KMS-11 (cell line): ENCODE results near the gene BCAR3.
"Not testable (repeated sequence)": the region's sequence is repeated elsewhere in the genome, so short reads cannot be mapped to it uniquely, and the experiment has no call there.

ENCODE experiments used
- H2AFZ ChIP-seq: fragments of 200-600 bp; sonication (generic); 2 replicates; pipeline ENCODE4 v1.6.1; 2016; ENCODE audit warnings: antibody characterized with exemption, mixed run types, low read depth
- H3K27ac ChIP-seq: fragments of 200-600 bp; sonication (generic); 2 replicates; pipeline ENCODE4 v1.6.1; 2016; ENCODE audit warnings: mild to moderate bottlenecking, mixed run types
- H3K27me3 ChIP-seq: fragments of 200-600 bp; sonication (generic); 2 replicates; pipeline ENCODE4 v1.6.1; 2017; ENCODE audit warnings: mild to moderate bottlenecking, low read depth, mixed run types, moderate library complexity; ENCODE audit not compliant: insufficient read depth
- H3K36me3 ChIP-seq: fragments of 200-600 bp; sonication (generic); 2 replicates; pipeline ENCODE4 v1.6.1; 2017; ENCODE audit warnings: mild to moderate bottlenecking, mixed run types; ENCODE audit not compliant: insufficient read depth
- H3K4me1 ChIP-seq: fragments of 200-600 bp; sonication (generic); 2 replicates; pipeline ENCODE4 v1.6.1; 2016; ENCODE audit warnings: mild to moderate bottlenecking, low read depth, mixed run types; ENCODE audit not compliant: poor library complexity, severe bottlenecking
- H3K4me2 ChIP-seq: fragments of 200-600 bp; sonication (generic); 2 replicates; pipeline ENCODE4 v1.7.0; 2016; ENCODE audit warnings: mild to moderate bottlenecking, mixed run types
- H3K4me3 ChIP-seq: fragments of 200-600 bp; sonication (generic); IDR thresholded peaks from 2 replicates; pipeline ENCODE4 v1.6.1; 2017; ENCODE audit warnings: low read depth, low read length, mixed read lengths; ENCODE audit not compliant: insufficient read depth
- H3K79me2 ChIP-seq: fragments of 200-600 bp; sonication (generic); 2 replicates; pipeline ENCODE4 v1.6.1; 2016; ENCODE audit warnings: low read depth, mixed run types; ENCODE audit not compliant: insufficient read depth
- H3K9ac ChIP-seq: fragments of 200-600 bp; sonication (generic); 2 replicates; pipeline ENCODE4 v1.6.1; 2016; ENCODE audit warnings: mild to moderate bottlenecking, mixed run types
- H4K20me1 ChIP-seq: fragments of 200-600 bp; sonication (generic); 2 replicates; pipeline ENCODE4 v1.6.1; 2016; ENCODE audit warnings: mild to moderate bottlenecking, mixed run types; ENCODE audit not compliant: insufficient read depth
- TF ChIP-seq, protein P1 (sequence below): fragments of 200-600 bp; sonication (generic); conservative IDR thresholded peaks from 2 replicates; pipeline ENCODE4 v1.6.1; 2017; ENCODE audit warnings: low read depth, mild to moderate bottlenecking, antibody characterized with exemption, low read length, moderate library complexity, mixed read lengths

The BCAR3 gene

DNA sequence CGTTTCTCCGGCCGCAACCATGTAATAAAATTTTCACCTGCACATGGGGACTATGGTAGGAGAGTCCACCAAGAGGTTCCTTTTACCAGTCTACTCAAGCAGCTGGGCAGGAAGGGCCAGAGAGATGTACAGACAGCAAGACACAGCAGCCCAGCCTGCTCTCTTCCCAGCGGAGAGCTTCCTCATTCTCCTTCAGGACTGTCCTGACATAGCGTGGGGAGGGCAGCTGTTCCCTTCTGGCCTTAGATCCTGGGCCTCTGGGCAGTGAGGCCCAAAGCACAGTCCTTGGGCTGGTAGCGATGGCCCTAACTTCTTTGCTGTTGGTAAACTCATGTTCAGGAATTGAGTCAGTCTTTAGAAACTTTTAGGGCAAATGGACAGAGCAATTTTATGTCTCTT is 89.1 kb downstream of the BCAR3 start:
- no peak overlapping the region for H2AFZ ChIP-seq
- no peaks in the 10 kb centered on the region for H4K20me1 ChIP-seq
- TF ChIP-seq, protein P1, sequence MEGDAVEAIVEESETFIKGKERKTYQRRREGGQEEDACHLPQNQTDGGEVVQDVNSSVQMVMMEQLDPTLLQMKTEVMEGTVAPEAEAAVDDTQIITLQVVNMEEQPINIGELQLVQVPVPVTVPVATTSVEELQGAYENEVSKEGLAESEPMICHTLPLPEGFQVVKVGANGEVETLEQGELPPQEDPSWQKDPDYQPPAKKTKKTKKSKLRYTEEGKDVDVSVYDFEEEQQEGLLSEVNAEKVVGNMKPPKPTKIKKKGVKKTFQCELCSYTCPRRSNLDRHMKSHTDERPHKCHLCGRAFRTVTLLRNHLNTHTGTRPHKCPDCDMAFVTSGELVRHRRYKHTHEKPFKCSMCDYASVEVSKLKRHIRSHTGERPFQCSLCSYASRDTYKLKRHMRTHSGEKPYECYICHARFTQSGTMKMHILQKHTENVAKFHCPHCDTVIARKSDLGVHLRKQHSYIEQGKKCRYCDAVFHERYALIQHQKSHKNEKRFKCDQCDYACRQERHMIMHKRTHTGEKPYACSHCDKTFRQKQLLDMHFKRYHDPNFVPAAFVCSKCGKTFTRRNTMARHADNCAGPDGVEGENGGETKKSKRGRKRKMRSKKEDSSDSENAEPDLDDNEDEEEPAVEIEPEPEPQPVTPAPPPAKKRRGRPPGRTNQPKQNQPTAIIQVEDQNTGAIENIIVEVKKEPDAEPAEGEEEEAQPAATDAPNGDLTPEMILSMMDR = no peak
- H3K36me3 ChIP-seq = no peaks in the 10 kb centered on the region
- no peaks in the 10 kb centered on the region for H3K4me1 ChIP-seq
- no peaks in the 10 kb centered on the region for H3K27me3 ChIP-seq
- no peaks in the 10 kb centered on the region for H3K79me2 ChIP-seq
- H3K4me3 ChIP-seq = no peak overlapping the region
- H3K4me2 ChIP-seq = no peak overlapping the region
- no peak overlapping the region for H3K9ac ChIP-seq
- H3K27ac ChIP-seq = no peak overlapping the region

DNA sequence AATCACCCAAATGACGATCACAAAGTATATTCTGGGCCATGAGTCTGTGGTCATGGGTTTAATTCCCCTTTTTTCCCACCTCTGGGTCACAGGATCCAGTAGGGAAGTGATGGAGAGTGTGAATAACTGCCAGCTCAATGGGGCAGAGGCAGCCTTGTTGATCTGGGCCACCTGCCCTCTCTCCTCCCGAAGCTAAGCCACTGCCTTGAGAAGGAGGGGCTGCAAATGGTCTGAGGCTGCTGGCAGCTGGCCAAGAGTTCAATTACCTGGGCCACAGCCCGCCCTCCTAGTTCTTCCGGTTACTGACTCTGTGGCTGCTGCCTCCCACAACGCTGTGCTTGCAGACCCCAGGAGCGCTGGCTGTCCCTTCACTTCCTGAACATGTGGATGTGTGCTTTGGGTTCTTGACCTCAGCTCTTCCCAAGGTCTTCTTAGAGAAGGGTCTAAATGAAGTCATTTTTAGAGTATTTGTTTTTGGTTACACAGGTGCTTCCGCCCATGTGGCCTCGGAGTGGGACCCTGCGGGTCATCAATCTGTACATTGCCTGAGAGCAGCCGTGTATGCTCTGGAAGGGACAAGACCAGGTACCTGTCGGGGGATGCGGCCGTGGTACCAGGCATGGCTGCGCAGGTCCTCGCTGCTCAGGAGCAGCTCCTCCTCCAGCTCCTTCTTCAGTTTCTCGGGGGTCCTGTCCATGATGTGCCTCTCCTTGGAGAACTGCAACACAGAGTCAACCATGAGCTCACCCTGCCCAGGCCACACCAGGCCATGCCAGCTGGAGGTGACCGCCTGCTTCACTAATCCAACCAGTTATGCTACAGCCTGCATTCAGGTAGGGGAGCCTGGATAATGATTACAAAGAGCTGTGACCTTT is 89.7 kb downstream of the BCAR3 start:
- no peak overlapping the region for H3K4me2 ChIP-seq
- no peak overlapping the region for H3K9ac ChIP-seq
- TF ChIP-seq, protein P1 = no peak
- no peaks in the 10 kb centered on the region for H3K79me2 ChIP-seq
- no peaks in the 10 kb centered on the region for H4K20me1 ChIP-seq
- no peak overlapping the region for H3K4me3 ChIP-seq
- no peaks in the 10 kb centered on the region for H3K27me3 ChIP-seq
- no peak overlapping the region for H3K27ac ChIP-seq
- H2AFZ ChIP-seq = no peak overlapping the region
- no peaks in the 10 kb centered on the region for H3K4me1 ChIP-seq
- no peaks in the 10 kb centered on the region for H3K36me3 ChIP-seq

DNA sequence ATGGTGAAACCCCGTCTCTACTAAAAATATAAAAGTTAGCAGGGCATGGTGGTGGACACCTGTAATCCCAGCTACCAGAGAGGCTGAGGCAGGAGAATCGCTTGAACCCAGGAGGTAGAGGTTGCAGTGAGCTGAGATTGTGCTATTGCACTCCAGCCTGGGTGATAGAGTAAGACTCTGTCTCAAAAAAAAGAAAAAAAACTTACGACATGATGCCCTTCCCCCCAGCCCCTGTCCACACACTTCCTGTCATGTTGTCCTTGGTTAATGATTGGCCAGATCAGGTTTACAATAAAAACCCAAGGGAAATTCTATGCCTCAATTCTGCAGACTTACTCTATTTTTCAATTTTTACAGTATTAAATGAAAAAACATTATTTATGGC is 90.4 kb downstream of the BCAR3 start:
- H3K9ac ChIP-seq, H3K4me1 ChIP-seq, H3K27ac ChIP-seq, H4K20me1 ChIP-seq, H2AFZ ChIP-seq, H3K4me2 ChIP-seq, H3K4me3 ChIP-seq, H3K79me2 ChIP-seq, H3K27me3 ChIP-seq, H3K36me3 ChIP-seq: not testable (repeated sequence)

DNA sequence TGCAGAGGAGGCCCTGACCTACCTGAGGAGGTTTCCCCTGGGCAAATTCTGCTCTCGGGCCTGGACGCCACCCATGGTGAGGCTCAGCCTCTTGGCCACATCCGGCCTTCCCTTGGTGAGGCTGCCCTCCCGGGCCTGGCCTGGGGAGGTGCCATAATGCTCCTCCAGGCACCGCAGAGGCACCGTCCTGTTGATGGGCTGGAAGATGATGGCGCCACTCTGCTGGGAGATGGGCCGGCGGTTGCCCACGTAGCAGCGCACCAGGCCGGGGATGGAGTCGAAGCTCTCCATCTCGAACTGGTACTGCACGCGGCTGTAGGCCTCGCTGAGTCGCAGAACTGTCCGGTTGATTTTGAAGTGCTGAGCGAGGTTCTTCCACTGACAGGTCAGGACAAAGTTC is 92.7 kb downstream of the BCAR3 start:
- no peak overlapping the region for H2AFZ ChIP-seq
- no peaks in the 10 kb centered on the region for H4K20me1 ChIP-seq
- no peaks in the 10 kb centered on the region for H3K27me3 ChIP-seq
- TF ChIP-seq, protein P1 = no peak
- no peak overlapping the region for H3K4me3 ChIP-seq
- H3K36me3 ChIP-seq = no peaks in the 10 kb centered on the region
- no peak overlapping the region for H3K27ac ChIP-seq
- H3K4me2 ChIP-seq = no peak overlapping the region
- no peaks in the 10 kb centered on the region for H3K79me2 ChIP-seq
- no peak overlapping the region for H3K9ac ChIP-seq
- no peaks in the 10 kb centered on the region for H3K4me1 ChIP-seq

DNA sequence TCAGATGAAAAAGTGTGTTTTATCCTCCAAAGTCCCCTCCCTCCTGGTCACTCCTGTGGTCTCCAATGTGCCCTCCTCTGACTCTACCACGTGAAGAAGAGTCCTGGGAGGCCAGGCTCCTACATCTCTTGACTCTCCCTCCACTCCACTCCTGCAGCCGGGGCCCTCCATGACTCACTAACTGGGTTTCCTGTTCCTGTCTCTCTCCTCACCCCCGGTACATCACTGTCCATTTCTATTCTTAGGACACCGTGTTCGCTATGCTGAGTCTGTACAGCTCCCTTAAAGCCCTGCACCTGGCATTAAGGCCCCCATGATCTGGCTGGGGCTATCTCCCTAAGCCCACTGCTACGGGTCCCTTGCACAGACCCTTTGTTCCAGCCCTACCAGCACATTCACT is 93.4 kb downstream of the BCAR3 start:
- H3K79me2 ChIP-seq = no peaks in the 10 kb centered on the region
- H3K27me3 ChIP-seq = no peaks in the 10 kb centered on the region
- H3K4me2 ChIP-seq = no peak overlapping the region
- no peak overlapping the region for H3K4me3 ChIP-seq
- H3K4me1 ChIP-seq = no peaks in the 10 kb centered on the region
- H3K27ac ChIP-seq = no peak overlapping the region
- TF ChIP-seq, protein P1 = no peak
- H3K36me3 ChIP-seq = no peaks in the 10 kb centered on the region
- no peak overlapping the region for H2AFZ ChIP-seq
- H3K9ac ChIP-seq = no peak overlapping the region
- H4K20me1 ChIP-seq = no peaks in the 10 kb centered on the region
